BE2C (cell line): ENCODE results near the gene IL18R1. TPM values are rescaled to one million over a fixed set of nuclear protein-coding genes. Genes with fewer than 3 reads are reported as not detected.

Source experiments
- DNase-seq: peaks from one replicate; pipeline ENCODE4 v3.0.0-alpha.2; 2020
- H3K27me3 ChIP-seq: fragments of 250-450 bp; sonication (Bioruptor Pico); 2 replicates; pipeline ENCODE4 v1.5.1; 2020; ENCODE audit warnings: mild to moderate bottlenecking
- H3K36me3 ChIP-seq: fragments of 250-450 bp; sonication (Bioruptor Pico); 2 replicates; pipeline ENCODE4 v1.5.1; 2020; ENCODE audit warnings: mild to moderate bottlenecking
- H3K4me1 ChIP-seq: fragments of 250-450 bp; sonication (Bioruptor Pico); 2 replicates; pipeline ENCODE4 v1.5.1; 2020
- H3K4me3 ChIP-seq: 2 replicates; pipeline ENCODE4 v1.5.1; 2011; ENCODE audit warnings: low read depth, low read length
- H3K9me3 ChIP-seq: fragments of 250-450 bp; sonication (Bioruptor Pico); 2 replicates; pipeline ENCODE4 v1.5.1; 2020
- CTCF ChIP-seq: IDR thresholded peaks from 2 replicates; pipeline ENCODE4 v1.5.1; 2012; ENCODE audit warnings: mild to moderate bottlenecking, low read depth, low read length
- polyA plus RNA-seq: library from polyadenylated mRNA; unstranded; fragments of >200 nt; gene quantifications from one replicate; pipeline ENCODE4 v1.2.1, GENCODE V29; 2012; ENCODE audit warnings: low read depth, missing spikeins; ENCODE audit not compliant: insufficient read length, insufficient read depth

The IL18R1 gene, protein sequence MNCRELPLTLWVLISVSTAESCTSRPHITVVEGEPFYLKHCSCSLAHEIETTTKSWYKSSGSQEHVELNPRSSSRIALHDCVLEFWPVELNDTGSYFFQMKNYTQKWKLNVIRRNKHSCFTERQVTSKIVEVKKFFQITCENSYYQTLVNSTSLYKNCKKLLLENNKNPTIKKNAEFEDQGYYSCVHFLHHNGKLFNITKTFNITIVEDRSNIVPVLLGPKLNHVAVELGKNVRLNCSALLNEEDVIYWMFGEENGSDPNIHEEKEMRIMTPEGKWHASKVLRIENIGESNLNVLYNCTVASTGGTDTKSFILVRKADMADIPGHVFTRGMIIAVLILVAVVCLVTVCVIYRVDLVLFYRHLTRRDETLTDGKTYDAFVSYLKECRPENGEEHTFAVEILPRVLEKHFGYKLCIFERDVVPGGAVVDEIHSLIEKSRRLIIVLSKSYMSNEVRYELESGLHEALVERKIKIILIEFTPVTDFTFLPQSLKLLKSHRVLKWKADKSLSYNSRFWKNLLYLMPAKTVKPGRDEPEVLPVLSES
- polyA plus RNA-seq: not detected

DNA sequence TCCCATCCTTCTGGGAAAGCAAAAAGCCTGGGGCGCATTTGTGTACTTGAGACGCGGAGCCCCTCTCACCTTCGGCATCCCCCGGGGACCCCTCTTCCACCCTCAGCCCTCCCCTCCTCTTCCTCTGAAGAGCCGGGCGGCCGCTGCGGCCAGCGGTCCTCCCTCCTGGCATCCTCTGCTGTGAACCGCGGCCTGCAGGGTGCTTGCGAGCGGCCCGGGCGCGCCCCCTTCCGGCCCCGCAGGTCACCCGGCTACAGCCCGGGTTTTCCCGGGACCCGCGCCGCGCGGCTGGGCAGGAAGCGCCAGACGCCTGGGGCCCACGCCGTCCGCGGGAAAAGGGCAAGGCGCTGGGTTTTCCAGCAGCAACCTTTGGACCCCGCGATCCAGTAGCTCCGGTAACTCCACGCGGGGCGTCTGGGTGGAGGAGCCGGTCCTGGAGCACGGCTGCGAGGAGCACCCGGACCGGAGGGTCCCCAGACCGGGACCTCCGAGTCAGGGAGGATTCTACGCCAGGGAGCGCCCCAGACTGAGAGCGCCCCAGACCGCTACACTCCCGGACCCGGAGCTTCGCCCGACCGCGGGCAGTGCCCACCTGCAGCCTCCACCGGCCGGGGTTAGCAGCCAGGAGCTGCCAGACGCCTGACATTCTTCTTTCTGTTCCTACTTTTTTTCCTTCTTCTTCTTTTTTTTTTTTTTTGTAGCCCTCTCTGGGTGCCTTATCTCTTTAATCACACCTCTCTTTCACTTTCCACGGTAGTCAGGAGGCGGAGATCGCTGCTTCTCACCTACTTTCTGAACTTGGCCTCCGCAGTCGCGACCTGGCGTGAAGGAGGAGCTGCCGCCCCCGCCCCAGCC, at the start of gene IL18R1:
IL18R1 (plus strand) TSS at position 271 of the 855 bp plus-strand sequence. CDS start 6,865 bp downstream, outside the sequence.
- Histone ChIP-seq H3K4me1 (no peaks in the 10 kb centered on the region), H3K36me3 (no peaks in the 10 kb centered on the region), H3K27me3 (no peaks in the 10 kb centered on the region), H3K4me3 (peak within 1 kb of the TSS; percentile 43), H3K9me3 (no peaks in the 10 kb centered on the region)
- peak; percentile 53 for TF ChIP-seq CTCF
- DNase-seq: peak; percentile 70

- H3K4me3 ChIP-seq: no peak overlapping the region
- H3K4me1 ChIP-seq: no peaks in the 10 kb centered on the region
- no peaks in the 10 kb centered on the region for H3K27me3 ChIP-seq
- DNase-seq: no peak
- TF ChIP-seq CTCF: no peak
- H3K9me3 ChIP-seq: no peaks in the 10 kb centered on the region
- H3K36me3 ChIP-seq: no peaks in the 10 kb centered on the region
These were observed 49.5 kb upstream of the IL18R1 start for GRCh38 chr2:102306125-102306524.

DNA sequence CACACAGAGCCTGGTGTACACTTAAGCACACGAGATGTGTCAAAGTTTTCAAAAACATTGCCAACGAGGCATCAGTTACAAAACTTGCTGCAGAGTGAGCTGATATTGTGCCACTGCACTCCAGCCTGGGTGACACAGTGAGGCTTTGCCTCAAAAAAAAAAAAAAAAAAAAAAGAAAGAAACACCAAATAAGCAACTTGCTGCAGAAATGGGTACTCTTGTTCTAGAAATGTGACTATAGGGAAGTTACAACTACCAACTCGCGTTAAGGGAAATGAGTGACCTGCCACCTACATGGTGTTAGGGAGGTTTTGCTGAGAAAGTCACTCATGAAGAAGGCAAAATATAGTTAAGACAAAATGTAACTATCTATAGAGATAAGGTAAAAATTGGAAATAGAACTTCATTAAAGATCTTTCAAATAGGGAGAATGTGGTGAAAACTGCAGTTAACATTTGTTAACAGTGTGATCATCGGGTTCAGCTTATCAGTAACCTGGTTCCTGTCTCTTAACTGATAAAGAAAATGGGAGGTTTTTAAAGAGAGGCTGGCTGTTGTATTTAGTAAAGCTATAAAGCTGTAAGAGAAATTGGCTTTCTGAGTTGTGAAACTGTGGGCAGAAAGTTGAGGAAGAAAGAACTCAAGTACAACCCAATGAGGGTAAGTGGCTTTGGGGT, 44.5 kb upstream of the IL18R1 start, which contains the start of gene IL1RL1:
IL1RL1 (plus strand) TSS at position 600 of the 677 bp plus-strand sequence. CDS start 26,702 bp downstream, outside the sequence.
- Histone ChIP-seq H3K27me3 (no peaks in the 10 kb centered on the region), H3K4me3 (no peak within 1 kb of the TSS), H3K36me3 (no peaks in the 10 kb centered on the region), H3K9me3 (no peaks in the 10 kb centered on the region), H3K4me1 (no peaks in the 10 kb centered on the region)
- no peak for TF ChIP-seq CTCF
- DNase-seq: no peak

GRCh38 chr2:102313025-102313424, 42.6 kb upstream of the IL18R1 start:
- no peak for TF ChIP-seq CTCF
- Histone ChIP-seq H3K4me3 (no peak overlapping the region), H3K4me1 (no peaks in the 10 kb centered on the region), H3K27me3 (no peaks in the 10 kb centered on the region), H3K9me3 (no peaks in the 10 kb centered on the region), H3K36me3 (no peaks in the 10 kb centered on the region)
- DNase-seq: no peak

- no peak for TF ChIP-seq CTCF
These were observed 42.1 kb upstream of the IL18R1 start for GRCh38 chr2:102313471-102313870.

More at GRCh38 chr2:102313471-102313870, 42.1 kb upstream of the IL18R1 start:
- H3K4me1 ChIP-seq: no peaks in the 10 kb centered on the region
- no peak overlapping the region for H3K4me3 ChIP-seq
- H3K9me3 ChIP-seq: no peaks in the 10 kb centered on the region
- DNase-seq: no peak
- H3K36me3 ChIP-seq: no peaks in the 10 kb centered on the region
- H3K27me3 ChIP-seq: no peaks in the 10 kb centered on the region
